Kidney (tissue), 14 donors: ENCODE data around the gene MSH5. TPM values are rescaled to one million over a fixed set of nuclear protein-coding genes. Genes with fewer than 3 reads are reported as not detected.
"Not testable (repeated sequence)": the region's sequence is repeated elsewhere in the genome, so short reads cannot be mapped to it uniquely, and the experiment has no call there.

ENCODE experiments used
- DNase-seq, 5 donors: peaks; one replicate each; pipeline ENCODE4 v3.0.0-alpha.2; 2013 to 2020
- FAIRE-seq: peaks from 2 replicates; lab custom pipeline; 2012; peaks lifted over from hg19 to GRCh38; lab: Jason Lieb, UNC
- H3K27ac ChIP-seq, 2 donors: one replicate each; pipeline ENCODE4 v1.7.0; 2013; ENCODE audit warnings: low read depth in 2 of 2, low read length in 2 of 2, inconsistent platforms in 1 of 2
- H3K27me3 ChIP-seq: one replicate; pipeline ENCODE4 v1.7.1; 2013; ENCODE audit warnings: low read length, inconsistent platforms; ENCODE audit not compliant: control insufficient read depth, insufficient read depth
- H3K36me3 ChIP-seq, 3 donors: one replicate each; pipeline versions ENCODE4 v1.7.0 to v1.7.1; 2013; ENCODE audit warnings: low read length in 3 of 3, control low read depth in 1 of 3, inconsistent platforms in 1 of 3; ENCODE audit not compliant: insufficient read depth in 3 of 3, control insufficient read depth in 2 of 3
- H3K4me1 ChIP-seq, 3 donors: one replicate each; pipeline versions ENCODE4 v1.7.0 to v1.7.1; 2013; ENCODE audit warnings: low read length in 3 of 3, inconsistent platforms in 1 of 3, low read depth in 1 of 3; ENCODE audit not compliant: control insufficient read depth in 2 of 3, insufficient read depth in 2 of 3
- H3K4me3 ChIP-seq, 3 donors: one replicate each; pipeline versions ENCODE4 v1.7.0 to v1.8.1; 2013; ENCODE audit warnings: low read length in 3 of 3, control low read depth in 1 of 3, inconsistent platforms in 1 of 3
- H3K9ac ChIP-seq, 3 donors: one replicate each; pipeline versions ENCODE4 v1.7.0 to v1.7.1; 2013; ENCODE audit warnings: low read length in 3 of 3, control low read depth in 1 of 3, inconsistent platforms in 1 of 3
- H3K9me3 ChIP-seq, 3 donors: one replicate each; pipeline versions ENCODE4 v1.7.0 to v1.7.1; 2013; ENCODE audit warnings: low read length in 3 of 3, control low read depth in 1 of 3, inconsistent platforms in 1 of 3; ENCODE audit not compliant: control insufficient read depth in 2 of 3, insufficient read depth in 1 of 3
- intact Hi-C: fragments of 100-400 bp; cut with DNase I; formaldehyde crosslinking; loops from one replicate; pipeline ENCODE4 v1.11.1; 2022
- polyA plus RNA-seq: library from polyadenylated mRNA; stranded (reverse); fragments of 350-450 nt; fragmentation: Illumina TruSeq; extraction: RNeasy Lipid Tissue Mini Kit (QIAGEN cat#74804); gene quantifications from one replicate; pipeline ENCODE4 v1.2.3, GENCODE V29; 2014; ENCODE audit warnings: low read depth, low replicate concordance; ENCODE audit not compliant: insufficient read depth
- total RNA-seq: library from RNA; stranded (reverse); fragmentation: NEBNext Ultra II Directional; extraction: Animal tissue kit (Norgen Biotek cat#: 25700); gene quantifications from one replicate; pipeline ENCODE4 v1.2.1, GENCODE V29; 2021
- TF ChIP-seq, protein P1 (sequence below): IDR thresholded peaks from 3 replicates; pipeline ENCODE4 v1.5.1; 2012; ENCODE audit warnings: mild to moderate bottlenecking, moderate library complexity, borderline replicate concordance; ENCODE audit not compliant: insufficient read depth; ENCODE audit errors: extremely low read depth
- donor health status: control.
- donor health status: control.
- donor health status: control.
- donor health status: control.
- donor health status: control.
- donor health status: DM: yes; HTN: yes; CAD: no.
- donor health status: Normal renal cell carcinoma (clear cell type).

MSH5 gene
- total and polyA plus RNA-seq, 2 donors from 2014 or later: 14.4 to 23.7 TPM

DNA sequence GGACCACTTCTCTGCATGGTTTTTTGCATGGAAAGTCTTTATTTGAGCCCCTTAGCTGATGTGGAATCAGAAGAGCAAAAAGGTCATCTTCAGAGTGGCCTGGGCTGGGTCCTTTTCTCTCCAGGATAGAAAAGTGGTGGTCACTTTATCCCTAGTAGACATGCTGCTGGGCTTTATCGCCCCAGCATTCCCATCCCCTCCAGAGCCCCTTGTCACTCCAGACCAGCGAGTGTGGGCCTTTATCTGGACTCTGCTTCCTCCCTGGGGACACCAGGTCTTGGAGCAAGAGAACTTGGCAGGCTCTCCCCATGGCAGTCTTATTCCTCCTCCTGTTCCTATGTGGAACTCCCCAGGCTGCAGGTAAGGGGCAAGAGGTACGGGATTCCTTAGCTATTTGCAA is 33.2 kb upstream of the MSH5 start, which contains the start of gene LY6G6F:
TSS of gene LY6G6F (plus strand) at position 268 of the 400 bp plus-strand sequence. CDS start at position 309, 41 bp downstream.
- TF ChIP-seq, protein P1, sequence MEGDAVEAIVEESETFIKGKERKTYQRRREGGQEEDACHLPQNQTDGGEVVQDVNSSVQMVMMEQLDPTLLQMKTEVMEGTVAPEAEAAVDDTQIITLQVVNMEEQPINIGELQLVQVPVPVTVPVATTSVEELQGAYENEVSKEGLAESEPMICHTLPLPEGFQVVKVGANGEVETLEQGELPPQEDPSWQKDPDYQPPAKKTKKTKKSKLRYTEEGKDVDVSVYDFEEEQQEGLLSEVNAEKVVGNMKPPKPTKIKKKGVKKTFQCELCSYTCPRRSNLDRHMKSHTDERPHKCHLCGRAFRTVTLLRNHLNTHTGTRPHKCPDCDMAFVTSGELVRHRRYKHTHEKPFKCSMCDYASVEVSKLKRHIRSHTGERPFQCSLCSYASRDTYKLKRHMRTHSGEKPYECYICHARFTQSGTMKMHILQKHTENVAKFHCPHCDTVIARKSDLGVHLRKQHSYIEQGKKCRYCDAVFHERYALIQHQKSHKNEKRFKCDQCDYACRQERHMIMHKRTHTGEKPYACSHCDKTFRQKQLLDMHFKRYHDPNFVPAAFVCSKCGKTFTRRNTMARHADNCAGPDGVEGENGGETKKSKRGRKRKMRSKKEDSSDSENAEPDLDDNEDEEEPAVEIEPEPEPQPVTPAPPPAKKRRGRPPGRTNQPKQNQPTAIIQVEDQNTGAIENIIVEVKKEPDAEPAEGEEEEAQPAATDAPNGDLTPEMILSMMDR: no peak
- no peaks in the 10 kb centered on the region for H3K27me3 ChIP-seq
- peaks cover 0 to 5% (median 5%) of the 10 kb centered on the region in 3 donors for H3K4me1 ChIP-seq
- H3K9me3 ChIP-seq: no peaks in the 10 kb centered on the region
- H3K4me3 ChIP-seq: no peak within 1 kb of the TSS
- intact Hi-C loops: no loop called here
- DNase-seq (no peak), FAIRE-seq (no peak)
- no peak within 1 kb of the TSS for H3K27ac ChIP-seq
- no peak within 1 kb of the TSS for H3K9ac ChIP-seq
- H3K36me3 ChIP-seq: no peaks in the 10 kb centered on the region

DNA sequence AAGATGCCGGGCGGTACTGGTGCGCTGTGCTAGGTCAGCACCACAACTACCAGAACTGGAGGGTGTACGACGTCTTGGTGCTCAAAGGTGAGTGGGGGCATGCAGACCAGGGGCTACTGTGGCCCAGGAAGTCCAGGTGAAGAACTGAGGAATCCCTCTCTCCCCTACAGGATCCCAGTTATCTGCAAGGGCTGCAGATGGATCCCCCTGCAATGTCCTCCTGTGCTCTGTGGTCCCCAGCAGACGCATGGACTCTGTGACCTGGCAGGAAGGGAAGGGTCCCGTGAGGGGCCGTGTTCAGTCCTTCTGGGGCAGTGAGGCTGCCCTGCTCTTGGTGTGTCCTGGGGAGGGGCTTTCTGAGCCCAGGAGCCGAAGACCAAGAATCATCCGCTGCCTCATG is 32.1 kb upstream of the MSH5 start:
- FAIRE-seq: no peak
- Histone ChIP-seq H3K9me3 (no peaks in the 10 kb centered on the region), H3K4me3 (no peak overlapping the region), H3K27me3 (no peaks in the 10 kb centered on the region), H3K4me1 (no peaks in the 10 kb centered on the region), H3K27ac (no peak overlapping the region), H3K9ac (no peak overlapping the region), H3K36me3 (no peaks in the 10 kb centered on the region)
- intact Hi-C loops: no loop called here
- TF ChIP-seq, protein P1: no peak
- no peak for DNase-seq

DNA sequence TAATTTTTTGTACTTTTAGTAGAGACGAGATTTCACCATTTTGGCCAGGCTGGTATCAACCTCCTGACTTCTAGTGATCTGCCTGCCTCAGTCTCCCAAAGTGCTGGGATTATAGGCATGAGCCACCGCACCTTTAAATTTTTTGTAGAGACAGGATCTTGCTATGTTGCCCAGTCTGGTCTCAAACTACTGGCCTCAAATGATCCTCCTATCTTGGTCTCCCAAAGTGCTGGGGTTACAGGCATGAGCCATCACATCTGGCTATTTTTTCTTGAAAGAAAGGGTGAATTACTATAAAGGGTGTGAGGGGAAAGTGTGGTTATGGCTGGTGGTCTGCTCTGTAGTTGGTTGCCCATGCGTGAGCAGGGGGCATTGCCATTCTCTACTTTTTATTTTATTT is 31.6 kb upstream of the MSH5 start:
- H3K27ac ChIP-seq: no peak overlapping the region
- H3K4me1 ChIP-seq: no peaks in the 10 kb centered on the region
- no peaks in the 10 kb centered on the region for H3K27me3 ChIP-seq
- no peak for DNase-seq
- H3K9me3 ChIP-seq: no peaks in the 10 kb centered on the region
- TF ChIP-seq, protein P1: no peak
- H3K9ac ChIP-seq: no peak overlapping the region
- no peak overlapping the region for H3K4me3 ChIP-seq
- intact Hi-C loops: no loop called here
- no peaks in the 10 kb centered on the region for H3K36me3 ChIP-seq
- FAIRE-seq: no peak

GRCh38 chr6:31709157-31709556 is 30.6 kb upstream of the MSH5 start:
- H3K4me3 ChIP-seq, H3K27ac ChIP-seq, H3K36me3 ChIP-seq, intact Hi-C loops, DNase-seq, H3K9ac ChIP-seq, H3K9me3 ChIP-seq, H3K27me3 ChIP-seq, H3K4me1 ChIP-seq, FAIRE-seq: not testable (repeated sequence)
